Left hindlimb (tissue), 1 donor: ENCODE results near the gene EBLN2.
"Not testable (repeated sequence)": the region's sequence is repeated elsewhere in the genome, so short reads cannot be mapped to it uniquely, and the experiment has no call there.

Experiments
- DNase-seq: peaks from one replicate; pipeline ENCODE4 v3.0.0-alpha.2; 2018

The EBLN2 gene

DNA sequence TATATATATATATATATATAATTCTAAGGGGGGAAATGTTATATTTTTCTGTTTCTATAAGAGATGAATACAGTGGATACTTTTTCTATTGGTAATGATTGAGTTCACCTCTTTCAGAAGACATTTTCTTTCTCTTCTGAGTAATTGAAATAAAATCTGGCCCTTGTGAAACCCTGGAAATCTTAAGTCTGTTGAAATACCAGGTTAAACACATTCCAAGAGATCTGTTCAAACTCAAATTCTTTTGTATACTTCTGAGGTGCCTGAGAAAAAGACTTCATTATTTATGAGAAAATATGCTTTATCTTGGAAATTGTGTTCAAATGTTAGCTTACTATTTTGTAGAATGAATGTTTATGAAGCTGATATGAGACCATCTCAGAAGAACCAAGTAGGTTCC lies 4.8 kb downstream of the EBLN2 start:
- DNase-seq: not testable (repeated sequence)

DNA sequence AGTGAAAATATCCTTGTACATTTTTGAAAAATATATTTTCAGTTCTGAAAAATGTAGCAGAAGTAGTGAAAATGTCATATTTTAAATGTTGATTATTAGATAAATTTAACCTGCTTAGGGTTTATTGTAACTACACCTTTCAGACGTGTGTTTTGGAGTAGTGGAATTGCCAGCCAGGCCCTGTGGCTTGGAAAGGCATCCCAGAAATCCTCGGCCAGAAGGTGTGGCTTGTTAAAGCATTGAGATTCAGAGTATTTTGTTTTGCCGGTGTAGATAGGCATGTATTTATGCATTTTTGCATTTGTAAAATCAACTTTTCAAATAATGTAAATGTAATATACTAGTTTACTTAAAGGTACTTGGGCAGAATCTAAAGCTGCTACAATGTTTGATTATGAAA lies 7.0 kb downstream of the EBLN2 start:
- DNase-seq: no peak

DNA sequence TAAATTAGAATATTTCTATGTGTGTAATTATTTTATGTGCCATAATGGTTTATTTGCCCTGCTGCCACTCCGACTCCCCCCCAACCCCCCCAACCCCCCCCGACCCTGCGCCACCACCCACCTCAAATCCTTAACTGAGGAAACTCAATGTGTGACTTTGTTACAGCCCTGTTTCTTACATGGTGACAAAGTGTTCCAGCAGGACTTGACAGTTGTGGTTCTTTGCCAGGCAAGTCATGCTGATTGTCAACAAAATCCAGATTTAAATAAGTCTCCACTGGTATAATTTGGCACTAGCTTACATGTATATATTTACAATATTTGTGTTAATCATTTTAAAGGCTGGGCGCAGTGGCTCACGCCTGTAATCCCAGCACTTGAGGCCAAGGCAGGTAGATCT lies 7.7 kb downstream of the EBLN2 start:
- no peak for DNase-seq

DNA sequence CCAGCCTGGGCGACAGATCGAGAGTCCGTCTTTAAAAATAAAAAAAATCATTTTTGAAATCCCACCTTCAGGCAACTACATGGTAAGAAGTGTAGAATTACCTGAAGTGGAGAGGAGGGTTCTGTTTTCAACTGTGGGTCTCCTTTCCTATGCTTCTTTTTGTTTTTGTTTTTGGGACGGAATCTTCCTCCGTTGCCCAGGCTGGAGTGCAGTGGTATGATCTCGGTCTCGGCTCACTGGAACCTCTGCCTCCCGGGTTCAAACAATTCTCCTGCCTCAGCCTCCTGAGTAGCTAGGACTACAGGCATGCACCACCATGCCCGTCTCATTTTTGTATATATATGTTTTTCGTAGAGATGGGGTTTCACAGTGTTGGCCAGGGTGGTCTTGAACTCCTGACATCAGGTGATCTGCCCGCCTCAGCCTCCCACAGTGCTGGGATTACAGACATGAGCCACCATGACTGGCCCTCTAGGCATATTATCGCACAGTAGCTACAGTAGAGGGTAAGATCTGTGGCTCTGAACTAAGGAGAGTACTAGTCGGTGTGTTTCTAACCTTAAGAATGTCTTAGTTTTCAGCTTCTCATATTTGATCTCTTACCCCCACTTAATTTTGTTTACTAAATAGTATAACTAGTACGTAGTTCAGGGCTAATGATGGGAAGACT lies 8.5 kb downstream of the EBLN2 start:
- DNase-seq: no peak

DNA sequence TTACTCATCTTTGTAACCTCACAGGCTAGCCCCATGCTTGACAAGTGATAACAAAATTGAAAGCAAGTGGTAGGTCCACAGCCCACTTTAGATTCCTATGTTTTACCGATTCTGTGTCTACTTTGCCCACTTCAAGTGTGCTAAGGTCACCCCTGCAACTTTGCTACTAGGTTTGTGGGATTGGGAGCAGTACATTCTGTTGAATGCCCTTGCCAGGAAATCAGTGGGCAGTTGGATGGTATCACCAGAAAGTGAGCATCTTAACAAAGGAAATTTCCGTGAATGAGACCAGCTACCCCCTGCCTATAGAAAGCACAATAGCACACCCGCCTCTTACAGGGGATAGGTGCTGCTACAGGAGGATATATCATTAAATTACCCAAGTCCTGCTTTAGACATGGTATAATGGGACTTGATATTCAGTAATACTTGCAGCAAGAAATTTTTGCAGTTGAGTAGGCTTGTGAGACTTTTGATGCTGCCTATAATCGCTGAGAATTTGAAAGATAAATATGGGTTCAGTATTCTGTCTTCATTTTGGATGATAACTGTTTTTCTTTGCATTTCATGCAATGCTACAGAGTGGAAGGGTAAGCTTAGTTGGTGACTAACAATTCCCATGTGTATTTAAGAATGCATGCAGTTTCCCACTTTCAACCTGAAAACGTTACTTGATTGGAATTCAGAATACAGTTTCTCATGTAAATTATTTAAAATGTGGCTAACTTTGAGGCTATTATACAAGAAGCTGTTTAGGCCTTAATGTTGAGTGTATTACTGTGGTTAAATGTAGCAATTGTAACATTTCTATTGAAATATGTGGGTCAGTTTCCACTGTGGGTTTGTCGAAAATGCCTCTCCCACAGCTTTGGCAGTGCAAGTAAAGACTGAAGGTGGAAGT lies 9.5 kb downstream of the EBLN2 start:
- DNase-seq: no peak

DNA sequence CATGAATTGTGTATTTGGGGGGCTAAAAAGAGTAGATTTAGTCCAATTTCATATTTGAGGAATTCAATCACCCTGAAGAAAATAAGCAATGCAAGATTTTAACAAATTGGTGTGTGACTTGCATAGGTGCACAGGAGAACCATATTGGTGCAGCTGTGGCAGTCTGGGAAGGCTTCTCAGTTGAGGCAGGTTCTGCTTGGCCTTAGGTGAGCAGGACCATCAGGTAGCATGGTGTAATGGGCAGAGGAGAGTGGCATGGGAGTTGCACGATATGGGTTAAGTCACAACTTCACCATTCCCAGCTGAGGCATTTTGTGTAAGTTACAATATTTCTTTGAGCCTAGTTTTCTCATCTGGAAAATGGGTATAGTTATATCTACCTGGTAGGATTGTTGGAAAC lies 10.5 kb downstream of the EBLN2 start:
- DNase-seq: no peak

DNA sequence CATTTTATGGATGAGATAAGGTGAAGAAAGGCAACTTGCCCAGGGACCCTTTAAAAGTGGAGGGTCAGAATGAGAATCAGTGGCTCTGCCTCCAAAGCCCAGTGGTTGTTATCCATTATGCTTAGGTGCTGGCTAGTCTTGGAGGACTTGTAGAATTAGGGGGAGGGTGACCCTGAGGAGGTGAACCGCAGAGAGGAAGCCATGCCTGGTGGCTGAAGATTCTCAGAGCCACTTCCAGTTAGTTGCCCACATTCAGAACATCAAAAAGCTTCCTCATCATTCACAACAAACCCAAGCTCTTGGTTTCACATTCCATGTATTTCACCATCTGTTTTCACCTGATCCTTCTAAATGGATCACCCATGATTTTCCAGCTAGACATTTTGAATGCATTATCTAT lies 11.2 kb downstream of the EBLN2 start:
- no peak for DNase-seq

DNA sequence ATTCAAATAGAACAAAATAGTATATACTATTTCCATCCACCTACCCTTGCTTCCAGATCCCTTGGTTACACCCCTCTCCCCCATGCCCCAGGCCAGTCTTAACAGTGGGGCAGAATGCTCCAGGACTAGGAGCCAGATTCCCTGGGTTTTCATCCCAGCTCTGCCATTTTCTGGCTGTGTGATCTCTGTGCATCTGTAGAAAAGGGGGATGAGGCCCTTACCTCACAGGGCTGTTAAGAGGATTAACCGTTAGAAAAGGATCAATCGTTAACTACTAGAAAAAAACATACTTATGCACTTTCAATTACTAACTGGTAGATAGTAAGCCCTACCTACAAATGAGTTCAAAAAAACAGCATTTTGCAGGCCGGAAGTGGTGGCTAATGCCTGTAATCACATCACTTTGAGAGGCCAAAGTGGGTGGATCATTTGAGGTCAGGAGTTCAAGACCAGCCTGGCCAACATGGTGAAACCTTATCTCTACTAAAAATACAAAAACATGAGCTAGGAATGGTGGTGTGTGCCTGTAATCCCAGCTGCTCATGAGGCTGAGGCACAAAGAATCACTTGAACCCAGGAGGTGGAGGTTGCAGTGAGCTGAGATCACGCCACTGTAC lies 11.7 kb downstream of the EBLN2 start:
- DNase-seq: no peak

DNA sequence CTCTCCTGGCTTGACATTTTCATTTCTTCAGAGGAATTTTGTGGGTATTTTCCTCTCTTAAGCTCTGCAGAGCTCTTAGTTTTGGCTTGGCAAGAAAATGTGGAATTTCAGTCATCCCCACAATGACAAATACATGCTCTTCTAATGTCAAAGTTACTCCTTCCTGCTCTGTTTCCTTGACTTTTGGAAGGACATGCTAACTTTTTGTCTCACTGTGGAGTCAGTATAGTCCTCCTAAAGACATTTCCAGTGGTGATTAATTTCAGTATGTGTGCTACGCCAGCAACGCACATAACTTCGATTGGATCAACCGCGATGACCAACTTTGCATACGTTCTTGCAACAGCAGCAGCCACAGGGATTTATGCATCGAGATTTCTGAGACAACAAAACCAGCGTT lies 13.3 kb downstream of the EBLN2 start:
- DNase-seq: no peak

DNA sequence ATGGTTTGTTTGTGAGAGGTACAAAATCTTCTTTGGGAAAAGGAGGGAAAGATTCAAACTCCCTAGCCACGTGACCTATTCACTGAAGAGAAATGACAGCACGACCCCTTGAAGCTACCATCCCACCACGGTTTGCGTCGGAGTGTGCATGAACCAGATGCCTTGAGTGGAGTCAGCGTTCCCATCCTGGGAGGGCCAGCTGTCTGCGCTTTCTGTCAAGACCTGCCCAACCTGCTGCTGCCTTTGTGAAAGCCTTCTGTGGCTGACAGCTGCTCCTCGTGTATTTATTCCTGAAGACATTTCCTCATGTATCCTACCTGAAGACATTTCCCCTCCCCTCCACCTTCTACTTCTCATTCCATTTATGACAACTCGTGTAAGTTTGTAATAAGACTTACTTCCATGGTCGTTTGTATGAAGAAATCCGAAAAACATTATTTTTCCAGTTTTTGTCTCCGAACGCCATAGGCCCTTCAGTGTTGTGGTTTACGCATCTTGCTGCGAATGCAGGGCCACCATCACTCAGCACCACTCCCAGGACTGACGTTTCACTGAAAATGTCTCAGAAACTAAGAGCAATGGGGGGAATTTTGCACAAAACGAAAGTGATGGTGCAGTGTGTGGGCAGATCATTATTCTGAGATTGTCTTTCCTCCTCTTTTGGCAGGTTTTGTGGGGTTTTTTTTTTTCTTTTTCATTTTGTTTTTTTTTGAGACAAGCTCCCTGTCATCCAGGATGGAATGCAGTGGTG lies 18.9 kb downstream of the EBLN2 start:
- DNase-seq: no peak

DNA sequence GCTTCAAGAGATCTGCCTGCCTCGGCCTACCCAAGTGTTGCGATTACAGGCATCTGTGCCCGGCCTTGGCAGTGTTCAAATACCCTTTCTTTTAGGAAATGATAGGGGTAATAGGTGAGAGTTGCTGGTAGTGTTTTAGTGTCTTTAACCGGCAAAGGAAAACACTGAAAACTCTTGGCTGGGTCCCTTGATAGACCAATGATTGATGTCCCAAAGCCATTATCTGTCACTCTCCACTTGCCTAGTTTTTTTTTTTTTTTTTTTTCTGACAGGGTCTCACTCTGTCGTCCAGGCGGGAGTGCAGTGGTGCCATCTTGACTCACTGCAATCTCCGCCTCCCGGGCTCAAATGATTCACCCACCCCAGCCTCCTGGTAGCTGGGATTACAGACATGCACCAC lies 19.7 kb downstream of the EBLN2 start:
- DNase-seq: no peak

DNA sequence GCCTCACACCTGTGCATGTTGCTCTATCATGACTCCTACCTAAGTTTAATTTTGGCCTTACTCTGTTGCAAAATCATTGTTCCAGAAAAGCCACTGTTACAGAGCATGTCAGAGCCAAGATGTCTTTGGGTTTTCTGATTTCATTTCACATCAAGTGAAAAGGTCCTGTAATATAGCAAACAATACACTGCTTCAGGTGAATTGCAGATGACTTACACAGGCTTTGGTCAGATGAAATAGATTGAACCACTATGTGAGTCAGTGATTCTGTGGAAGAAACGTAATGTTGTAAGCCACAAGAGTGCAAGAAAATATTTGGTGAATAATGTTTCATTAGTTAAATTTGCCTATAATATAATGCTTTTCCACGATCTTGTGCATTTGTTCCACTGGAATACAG lies 22.7 kb downstream of the EBLN2 start:
- no peak for DNase-seq

DNA sequence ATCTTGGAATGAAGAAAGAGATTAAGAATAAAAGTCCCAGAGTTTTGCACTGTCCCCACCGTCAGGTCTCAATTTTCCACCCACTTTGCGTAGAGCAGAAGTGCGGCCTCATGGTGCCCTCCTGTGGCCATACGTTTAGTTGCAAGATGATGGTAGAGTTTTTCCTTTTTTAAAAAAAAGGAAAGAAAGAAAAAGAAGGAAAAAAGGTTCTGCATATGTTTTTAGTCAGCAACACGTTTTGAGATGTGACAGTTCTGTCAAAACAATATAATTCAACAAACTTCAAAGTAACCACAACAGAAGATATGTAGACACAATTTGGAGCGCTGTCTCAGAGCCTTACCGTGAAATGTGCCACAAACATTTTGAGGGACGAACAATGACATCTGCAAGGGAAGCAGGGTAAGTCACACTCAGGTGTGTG lies 24.6 kb downstream of the EBLN2 start:
- DNase-seq: no peak

DNA sequence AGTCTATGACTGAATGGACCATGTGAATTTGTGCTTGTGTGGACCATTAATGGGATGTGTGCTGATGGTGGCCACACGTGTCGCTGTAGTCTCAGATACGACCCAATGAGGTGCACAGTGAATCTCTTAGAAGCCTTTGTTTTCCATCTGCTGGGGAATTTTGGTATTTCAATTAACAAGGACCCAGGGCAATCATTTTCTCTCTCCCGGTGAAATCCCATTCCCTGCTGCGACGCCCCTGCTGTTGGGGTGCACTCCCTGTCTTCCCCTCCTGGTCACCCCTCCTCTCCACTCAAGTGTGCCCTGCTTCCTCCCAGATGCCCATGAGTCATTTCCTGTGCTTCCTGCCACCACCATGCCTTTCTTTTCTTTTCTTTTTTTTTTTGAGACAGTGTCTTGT lies 32.7 kb downstream of the EBLN2 start:
- DNase-seq: no peak

DNA sequence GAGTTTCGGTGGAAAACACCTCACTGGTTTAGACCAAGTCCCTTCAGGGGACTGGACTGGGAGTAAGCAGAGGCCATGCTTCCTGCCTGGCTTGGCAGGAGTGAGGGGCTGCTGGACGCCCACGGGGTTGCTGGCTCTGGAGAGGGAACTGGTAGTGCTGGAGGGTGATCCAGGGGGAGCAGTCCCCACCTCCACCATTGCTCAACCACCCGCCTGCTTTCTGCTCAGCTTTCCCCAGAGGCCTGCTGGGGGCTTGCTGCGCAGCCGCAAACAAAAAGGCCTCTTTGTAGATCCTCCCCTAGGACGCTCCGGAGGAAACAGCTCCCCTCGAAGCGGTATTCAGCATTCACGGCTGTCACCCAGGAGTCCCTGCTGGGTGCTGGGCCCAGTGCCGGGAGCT lies 33.5 kb downstream of the EBLN2 start:
- no peak for DNase-seq

DNA sequence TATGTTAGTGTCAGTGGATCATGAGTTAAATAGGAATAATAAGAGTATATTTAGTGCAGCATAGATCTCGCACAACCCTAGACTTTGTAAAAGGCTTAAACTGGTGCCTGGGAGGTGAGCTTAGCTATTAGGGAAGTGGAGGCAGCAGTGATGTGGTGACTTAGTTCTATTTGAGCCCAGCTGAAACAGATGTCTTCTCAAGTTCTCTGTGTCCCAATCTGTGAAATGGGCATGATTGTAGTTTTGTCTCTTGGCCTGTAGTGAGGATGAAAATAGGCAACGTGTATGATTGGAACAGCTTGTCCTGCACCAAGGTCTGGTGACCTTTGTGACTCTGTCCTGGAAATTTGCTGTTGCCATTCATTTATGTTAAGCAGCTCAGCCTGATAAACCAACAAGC lies 34.7 kb downstream of the EBLN2 start:
- no peak for DNase-seq

DNA sequence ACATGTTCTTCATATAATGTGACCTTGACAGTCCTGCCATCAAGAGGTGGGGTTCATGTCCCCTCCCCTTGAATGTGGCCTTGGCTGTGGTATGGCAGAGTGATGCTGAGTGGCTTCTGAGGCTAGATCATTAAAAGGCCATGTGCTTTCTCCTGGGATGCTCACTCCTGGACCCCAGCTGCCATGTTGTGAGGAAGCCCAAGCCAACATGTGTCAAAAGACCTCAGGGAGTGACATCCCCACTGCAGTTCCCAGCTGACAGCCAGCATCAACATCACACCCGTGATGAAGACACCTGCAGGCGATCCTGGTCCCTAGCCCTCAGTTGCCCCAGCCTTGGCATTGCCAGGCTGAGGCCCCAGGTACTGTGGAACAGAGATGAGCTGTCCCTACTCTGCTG lies 36.6 kb downstream of the EBLN2 start:
- DNase-seq: no peak

DNA sequence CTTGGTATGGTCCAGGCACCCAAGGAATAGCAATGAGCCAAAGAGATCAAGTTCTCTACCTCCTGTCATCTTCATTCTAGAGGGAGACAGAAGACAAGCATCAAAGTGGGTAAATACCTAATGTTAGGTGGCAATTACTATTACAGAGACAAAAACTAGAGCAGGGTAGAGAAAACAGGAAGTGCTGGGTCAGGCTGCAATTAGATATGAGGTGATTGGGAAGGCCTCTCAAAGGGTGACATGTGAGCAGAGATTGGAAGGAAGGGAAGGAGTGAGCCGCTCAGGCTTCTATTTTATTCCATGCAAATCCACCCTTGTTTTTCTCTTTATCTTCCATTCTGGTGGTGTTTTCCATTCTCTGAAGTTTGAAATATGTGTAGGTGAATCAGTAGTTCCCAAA lies 37.4 kb downstream of the EBLN2 start:
- DNase-seq: no peak

DNA sequence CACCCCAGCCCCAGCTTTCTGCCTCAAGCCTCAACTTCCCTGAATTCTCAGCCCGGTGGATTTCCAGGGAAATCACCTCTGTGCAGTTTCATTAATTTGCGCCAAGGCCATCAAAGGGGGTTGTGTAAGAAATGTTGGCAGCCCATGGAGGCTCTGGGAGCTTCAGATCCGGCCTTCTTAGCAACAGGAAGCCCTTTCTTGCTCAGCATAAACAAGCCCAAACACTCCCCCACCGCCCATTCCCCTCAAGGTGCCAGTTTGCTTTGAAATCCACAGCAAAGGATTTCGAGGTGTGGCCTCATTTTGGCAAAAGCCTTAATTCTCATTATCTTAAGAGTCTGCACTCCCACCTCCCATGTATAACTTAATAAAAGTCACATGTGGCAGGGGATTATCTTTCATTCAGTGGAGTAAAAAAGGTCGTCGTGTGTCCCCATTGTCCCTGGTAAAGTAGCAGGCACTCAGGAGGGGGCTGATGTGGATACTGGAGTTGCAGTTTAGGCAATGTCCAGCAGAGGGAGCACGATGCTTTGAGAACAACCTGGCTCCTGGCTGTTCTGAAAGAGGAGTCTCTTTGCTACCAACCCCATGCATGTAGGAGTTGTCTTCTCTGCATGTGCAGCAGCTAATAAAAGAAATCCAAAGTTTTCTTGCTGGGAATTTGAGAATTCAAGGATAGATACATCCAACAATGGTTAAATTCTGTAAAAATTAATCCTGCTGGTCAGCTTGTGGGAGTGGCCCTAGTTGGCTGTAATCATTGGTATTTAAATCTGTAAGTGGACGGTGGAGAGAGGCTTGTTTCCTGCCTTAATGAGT lies 39.5 kb downstream of the EBLN2 start:
- DNase-seq: peak; percentile 83

DNA sequence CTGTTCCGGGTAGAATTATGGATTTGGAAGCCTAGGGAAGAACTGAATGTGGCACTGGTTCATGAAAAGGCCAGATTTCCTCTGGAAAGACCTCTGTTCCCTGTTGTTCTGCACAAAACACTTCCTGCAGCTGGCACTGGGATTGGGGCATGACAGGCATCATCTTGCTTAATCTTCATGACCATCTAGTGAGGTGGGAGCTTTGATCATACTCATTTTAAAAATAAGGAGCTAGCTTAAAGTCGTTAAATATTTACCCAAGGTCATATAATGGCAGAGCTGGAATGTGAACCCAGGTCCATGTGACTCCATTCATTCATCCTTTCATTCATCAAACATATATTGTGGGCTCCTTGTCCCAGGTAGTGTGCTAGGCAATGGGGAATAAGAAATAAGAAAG lies 40.4 kb downstream of the EBLN2 start:
- no peak for DNase-seq

DNA sequence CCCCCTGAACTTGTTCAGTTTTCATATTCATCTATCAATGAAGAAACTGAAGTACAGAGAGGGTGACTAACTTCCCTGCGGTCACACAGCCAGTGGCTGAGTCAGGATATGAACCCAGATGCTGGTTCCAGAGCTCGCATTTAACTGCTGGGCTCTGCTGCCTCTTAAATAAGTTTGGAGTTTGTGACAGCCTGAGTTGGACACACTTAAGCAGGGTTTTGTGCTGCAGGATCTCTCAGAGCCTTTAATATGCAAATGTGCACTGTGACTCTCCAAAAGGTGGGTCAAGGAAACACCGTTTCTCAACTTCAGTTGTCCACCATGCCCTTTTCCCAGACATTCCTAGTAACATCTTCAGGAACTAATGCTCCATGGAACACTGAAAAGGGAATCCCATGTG lies 45.8 kb downstream of the EBLN2 start:
- DNase-seq: no peak

DNA sequence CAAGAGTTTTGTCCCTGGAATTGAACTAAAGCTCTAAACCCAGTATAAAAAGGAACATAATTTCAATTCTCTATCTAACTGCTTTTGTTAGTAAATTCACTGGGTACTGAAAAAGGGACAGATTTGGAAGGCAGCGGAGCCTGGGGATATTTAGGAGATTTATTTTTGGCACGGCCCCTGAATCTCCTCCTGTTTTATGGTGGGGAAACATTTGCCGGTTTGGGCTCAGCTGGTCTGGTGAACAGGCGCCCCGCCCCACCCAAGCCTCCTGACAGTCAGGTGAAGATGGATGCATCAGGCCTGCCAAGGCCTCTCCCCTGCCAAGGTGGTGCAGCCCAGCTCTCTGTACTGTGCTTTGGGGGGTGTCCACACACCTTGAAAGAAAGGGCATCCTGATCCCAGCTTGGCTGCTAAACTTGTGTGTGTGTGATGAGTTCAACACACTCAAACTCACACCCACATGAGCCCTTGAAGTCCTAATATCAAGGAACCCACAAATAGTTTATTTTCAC lies 46.3 kb downstream of the EBLN2 start:
- DNase-seq: no peak
